OCI-LY7 (cell line): ENCODE measurements around the gene CDKN2B-AS1.

Experiments used
- EZH2phosphoT487 ChIP-seq: fragments of 200-600 bp; sonication (generic); IDR thresholded peaks from 2 replicates; pipeline ENCODE4 v1.6.1; 2018; ENCODE audit warnings: low read depth, borderline replicate concordance, mild to moderate bottlenecking, mixed run types, antibody characterized with exemption, low read length, moderate library complexity, mixed read lengths
- TF ChIP-seq, protein P1 (sequence below): fragments of 200-600 bp; sonication (generic); conservative IDR thresholded peaks from 2 replicates; pipeline ENCODE4 v1.5.1; 2014; ENCODE audit warnings: mild to moderate bottlenecking, antibody characterized with exemption, low read length, moderate library complexity, mixed read lengths

DNA sequence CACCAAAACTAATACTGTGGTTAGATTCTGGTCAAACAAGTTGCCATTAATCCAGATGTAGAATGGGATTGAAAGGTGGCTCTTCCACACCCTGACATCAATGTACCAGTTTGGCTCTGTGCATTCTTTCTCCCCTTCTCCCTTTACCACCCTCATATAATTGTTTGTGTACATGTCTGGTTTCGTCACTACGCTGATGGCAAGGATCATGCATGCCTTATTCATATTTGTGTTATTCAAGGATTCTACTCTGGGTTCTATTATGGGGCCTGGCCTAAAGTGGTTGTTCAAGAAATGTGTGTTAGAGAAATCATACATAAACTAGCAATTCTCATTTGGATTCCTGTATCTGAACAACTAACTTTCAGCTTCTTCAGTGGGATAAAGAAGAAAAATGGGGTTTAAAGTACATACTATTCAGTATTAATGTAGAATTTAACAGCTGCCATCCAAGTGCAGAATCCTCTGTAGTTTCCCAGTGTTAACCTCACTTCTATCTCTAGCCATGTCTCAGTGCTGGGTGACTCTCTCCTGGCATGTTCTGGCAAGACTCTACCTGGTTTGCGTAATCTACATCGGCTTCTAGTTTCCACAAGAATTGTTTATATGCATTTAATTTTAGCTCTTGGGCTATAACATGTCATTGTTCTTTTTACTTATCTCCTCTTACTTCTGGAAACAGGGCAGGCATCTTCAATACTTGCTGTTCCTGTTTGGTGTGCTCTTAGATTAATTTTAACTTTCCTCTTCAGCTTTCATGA lies 42.5 kb downstream of the CDKN2B-AS1 start:
- TF ChIP-seq, protein P1, sequence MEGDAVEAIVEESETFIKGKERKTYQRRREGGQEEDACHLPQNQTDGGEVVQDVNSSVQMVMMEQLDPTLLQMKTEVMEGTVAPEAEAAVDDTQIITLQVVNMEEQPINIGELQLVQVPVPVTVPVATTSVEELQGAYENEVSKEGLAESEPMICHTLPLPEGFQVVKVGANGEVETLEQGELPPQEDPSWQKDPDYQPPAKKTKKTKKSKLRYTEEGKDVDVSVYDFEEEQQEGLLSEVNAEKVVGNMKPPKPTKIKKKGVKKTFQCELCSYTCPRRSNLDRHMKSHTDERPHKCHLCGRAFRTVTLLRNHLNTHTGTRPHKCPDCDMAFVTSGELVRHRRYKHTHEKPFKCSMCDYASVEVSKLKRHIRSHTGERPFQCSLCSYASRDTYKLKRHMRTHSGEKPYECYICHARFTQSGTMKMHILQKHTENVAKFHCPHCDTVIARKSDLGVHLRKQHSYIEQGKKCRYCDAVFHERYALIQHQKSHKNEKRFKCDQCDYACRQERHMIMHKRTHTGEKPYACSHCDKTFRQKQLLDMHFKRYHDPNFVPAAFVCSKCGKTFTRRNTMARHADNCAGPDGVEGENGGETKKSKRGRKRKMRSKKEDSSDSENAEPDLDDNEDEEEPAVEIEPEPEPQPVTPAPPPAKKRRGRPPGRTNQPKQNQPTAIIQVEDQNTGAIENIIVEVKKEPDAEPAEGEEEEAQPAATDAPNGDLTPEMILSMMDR, result no peak
- no peak for TF ChIP-seq EZH2phosphoT487
